Liver (tissue), 9 donors: Measurements from ENCODE around the gene TAS1R2. TPM values are rescaled to one million over a fixed set of nuclear protein-coding genes. Genes with fewer than 3 reads are reported as not detected.

Experiments used
- DNase-seq: peaks from one replicate; pipeline ENCODE4 v3.0.0-alpha.2; 2017; ENCODE audit warnings: low spot score
- H3K27ac ChIP-seq, 2 donors: one replicate each; pipeline ENCODE4 v1.7.0; 2013; ENCODE audit warnings: inconsistent platforms in 2 of 2, low read length in 2 of 2, control low read depth in 1 of 2, low read depth in 1 of 2, mild to moderate bottlenecking in 1 of 2
- H3K27me3 ChIP-seq, 4 donors: one replicate each; pipeline versions ENCODE4 v1.6.1 to v1.7.0; 2013; ENCODE audit warnings: low read length in 3 of 4, inconsistent platforms in 1 of 4, mild to moderate bottlenecking in 1 of 4, moderate library complexity in 1 of 4; ENCODE audit not compliant: control insufficient read depth in 4 of 4, insufficient read depth in 4 of 4
- H3K36me3 ChIP-seq, 4 donors: one replicate each; pipeline versions ENCODE4 v1.6.1 to v1.7.0; 2013; ENCODE audit warnings: low read length in 3 of 4, mild to moderate bottlenecking in 3 of 4, low read depth in 1 of 4, moderate library complexity in 1 of 4; ENCODE audit not compliant: control insufficient read depth in 4 of 4, insufficient read depth in 3 of 4
- H3K4me1 ChIP-seq, 4 donors: one replicate each; pipeline versions ENCODE4 v1.6.1 to v1.7.0; 2013; ENCODE audit warnings: low read length in 3 of 4, mild to moderate bottlenecking in 3 of 4, moderate library complexity in 1 of 4; ENCODE audit not compliant: control insufficient read depth in 4 of 4, insufficient read depth in 4 of 4
- H3K4me3 ChIP-seq, 3 donors: one replicate each; pipeline versions ENCODE4 v1.6.1 to v1.7.0; 2013; ENCODE audit warnings: low read length in 3 of 3, control low read depth in 1 of 3, low read depth in 1 of 3, mild to moderate bottlenecking in 1 of 3
- H3K9ac ChIP-seq, 2 donors: one replicate each; pipeline ENCODE4 v1.7.0; 2013; ENCODE audit warnings: low read length in 2 of 2, mild to moderate bottlenecking in 2 of 2, moderate library complexity in 2 of 2, control low read depth in 1 of 2, low read depth in 1 of 2
- H3K9me3 ChIP-seq, 4 donors: one replicate each; pipeline versions ENCODE4 v1.6.1 to v1.7.0; 2013; ENCODE audit warnings: low read length in 3 of 4; ENCODE audit not compliant: control insufficient read depth in 4 of 4
- ATF3 ChIP-seq: IDR thresholded peaks from 2 replicates; pipeline ENCODE4 v1.6.1; 2016; ENCODE audit warnings: antibody characterized with exemption
- CTCF ChIP-seq: fragments of 150-350 bp; IDR thresholded peaks from 2 replicates; pipeline ENCODE4 v1.5.1; 2017; ENCODE audit warnings: improper control_type of control experiment, low read depth, low read length; ENCODE audit not compliant: missing input control
- EGR1 ChIP-seq, 2 donors: IDR thresholded peaks; 2 replicates each; pipeline ENCODE4 v1.6.1; 2016 to 2018; ENCODE audit warnings: antibody characterized with exemption in 2 of 2, low read depth in 2 of 2
- FOXA1 ChIP-seq: IDR thresholded peaks from 2 replicates; pipeline ENCODE4 v1.6.1; 2016; ENCODE audit warnings: antibody characterized with exemption
- GABPA ChIP-seq, 2 donors: IDR thresholded peaks in 1 of 2; conservative IDR thresholded peaks in 1 of 2; 2 replicates each; pipeline ENCODE4 v1.6.1; 2016; ENCODE audit warnings: antibody characterized with exemption in 2 of 2, mild to moderate bottlenecking in 1 of 2, moderate library complexity in 1 of 2
- HNF4A ChIP-seq, 2 donors: conservative IDR thresholded peaks; 2 replicates each; pipeline ENCODE4 v1.6.1; 2016; ENCODE audit warnings: antibody characterized with exemption in 2 of 2, mild to moderate bottlenecking in 2 of 2
- HNF4G ChIP-seq: IDR thresholded peaks from 2 replicates; pipeline ENCODE4 v1.6.1; 2016; ENCODE audit warnings: antibody characterized with exemption
- JUND ChIP-seq, 2 donors: IDR thresholded peaks; 2 replicates each; pipeline ENCODE4 v1.6.1; 2016; ENCODE audit warnings: antibody characterized with exemption in 2 of 2
- NR2F2 ChIP-seq: IDR thresholded peaks from 2 replicates; pipeline ENCODE4 v1.6.1; 2016; ENCODE audit warnings: antibody characterized with exemption
- RAD21 ChIP-seq, 2 donors: IDR thresholded peaks; 2 replicates each; pipeline ENCODE4 v1.6.1; 2016; ENCODE audit warnings: antibody characterized with exemption in 2 of 2, mild to moderate bottlenecking in 2 of 2
- REST ChIP-seq: IDR thresholded peaks from 2 replicates; pipeline ENCODE4 v1.6.1; 2016; ENCODE audit warnings: antibody characterized with exemption, mild to moderate bottlenecking
- RXRA ChIP-seq, 2 donors: IDR thresholded peaks; 2 replicates each; pipeline ENCODE4 v1.6.1; 2017 to 2018; ENCODE audit warnings: antibody characterized with exemption in 2 of 2, mild to moderate bottlenecking in 1 of 2
- SP1 ChIP-seq: IDR thresholded peaks from 2 replicates; pipeline ENCODE4 v1.6.1; 2018; ENCODE audit warnings: antibody characterized with exemption, mild to moderate bottlenecking
- TAF1 ChIP-seq: conservative IDR thresholded peaks from 2 replicates; pipeline ENCODE4 v1.6.1; 2016; ENCODE audit warnings: antibody characterized with exemption, mild to moderate bottlenecking
- YY1 ChIP-seq: IDR thresholded peaks from 2 replicates; pipeline ENCODE4 v1.6.1; 2016; ENCODE audit warnings: antibody characterized with exemption, mild to moderate bottlenecking
- WGBS: extraction: QIAGEN DNeasy Blood & Tissue Kit; methylation state at CpG from one replicate; pipeline ENCODE4 v1.1.7; 2013; 5-methylcytosine and 5-hydroxymethylcytosine counted together
- polyA plus RNA-seq, 2 donors: library from polyadenylated mRNA; stranded (reverse) in 1 of 2; unstranded in 1 of 2; fragments of 200-250 nt in 1 of 2; fragments of >200 nt in 1 of 2; fragmentation: Nextera tagmentation in 1 of 2; extraction: Ambion mirVana in 1 of 2; gene quantifications; one replicate each; pipeline versions ENCODE4 v1.2.1 to v1.2.3, GENCODE V29; 2013 to 2015
- total RNA-seq, 2 donors: library from RNA; depleted of rRNA; stranded (reverse); fragments of >200 nt; gene quantifications; one replicate each; pipeline ENCODE4 v1.2.3, GENCODE V29; 2014
- TF ChIP-seq, protein P1 (sequence below): IDR thresholded peaks from 2 replicates; pipeline ENCODE4 v1.6.1; 2016; ENCODE audit warnings: antibody characterized with exemption
- donor health status: healthy.
- donor health status: healthy.
- donor health status: healthy.
- donor health status: healthy.
- donor health status: healthy.

The TAS1R2 gene
- total and polyA plus RNA-seq, 4 donors = not detected

GRCh38 chr1:18796950-18797349 is 62.5 kb downstream of the TAS1R2 start:
- Histone ChIP-seq H3K27ac (no peak overlapping the region), H3K9me3 (peaks cover 0 to 6% (median 1%) of the 10 kb centered on the region in 4 donors), H3K27me3 (no peaks in the 10 kb centered on the region), H3K4me1 (no peaks in the 10 kb centered on the region), H3K4me3 (no peak overlapping the region), H3K36me3 (no peaks in the 10 kb centered on the region), H3K9ac (no peak overlapping the region)
- DNase-seq = no peak
- 66% methylated on average over 3 of the region's 3 CpGs for WGBS
- TF ChIP-seq NR2F2 = no peak

DNA sequence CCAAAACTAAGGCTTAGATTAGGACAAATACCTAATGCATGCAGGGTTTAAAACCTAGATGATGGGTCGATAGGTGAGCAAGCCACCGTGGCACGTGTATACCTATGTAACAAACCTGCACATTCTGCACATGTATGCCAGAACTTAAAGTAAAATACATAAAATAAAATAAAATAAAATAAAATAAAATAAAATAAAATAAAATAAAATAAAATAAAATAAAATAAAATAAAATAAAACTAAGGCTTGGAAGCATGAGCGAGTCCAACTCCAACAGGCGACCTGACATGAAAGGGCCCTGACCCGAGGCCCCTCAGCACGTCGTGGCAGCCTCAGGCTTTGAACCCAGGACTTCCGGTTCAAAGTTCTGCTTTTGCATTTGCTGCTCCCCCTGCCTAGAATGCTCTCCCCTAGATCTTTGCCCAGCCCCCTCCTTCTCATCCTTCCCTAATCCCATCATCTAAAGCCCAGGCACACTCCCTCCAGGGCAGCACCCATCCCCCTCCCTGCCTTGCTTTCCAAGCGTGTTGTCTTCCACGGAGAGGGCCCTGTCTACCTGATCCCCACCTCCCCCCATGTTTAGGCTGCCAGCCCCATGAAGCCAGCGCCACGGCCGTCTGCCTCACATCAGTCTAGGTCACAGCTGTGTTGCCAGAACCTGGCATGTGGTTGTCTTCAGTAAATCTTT is 64.3 kb downstream of the TAS1R2 start:
- Histone ChIP-seq H3K36me3 (no peaks in the 10 kb centered on the region), H3K4me1 (no peaks in the 10 kb centered on the region), H3K9me3 (peaks cover 0 to 6% (median 1%) of the 10 kb centered on the region in 4 donors), H3K27me3 (no peaks in the 10 kb centered on the region), H3K4me3 (no peak overlapping the region), H3K27ac (no peak overlapping the region), H3K9ac (no peak overlapping the region)
- DNase-seq = no peak
- WGBS = 73% methylated on average over 14 of the region's 14 CpGs
- no peak for TF ChIP-seq TAF1
- no peak for TF ChIP-seq CTCF
- TF ChIP-seq SP1 = no peak
- TF ChIP-seq ATF3 = no peak
- TF ChIP-seq, protein P1, sequence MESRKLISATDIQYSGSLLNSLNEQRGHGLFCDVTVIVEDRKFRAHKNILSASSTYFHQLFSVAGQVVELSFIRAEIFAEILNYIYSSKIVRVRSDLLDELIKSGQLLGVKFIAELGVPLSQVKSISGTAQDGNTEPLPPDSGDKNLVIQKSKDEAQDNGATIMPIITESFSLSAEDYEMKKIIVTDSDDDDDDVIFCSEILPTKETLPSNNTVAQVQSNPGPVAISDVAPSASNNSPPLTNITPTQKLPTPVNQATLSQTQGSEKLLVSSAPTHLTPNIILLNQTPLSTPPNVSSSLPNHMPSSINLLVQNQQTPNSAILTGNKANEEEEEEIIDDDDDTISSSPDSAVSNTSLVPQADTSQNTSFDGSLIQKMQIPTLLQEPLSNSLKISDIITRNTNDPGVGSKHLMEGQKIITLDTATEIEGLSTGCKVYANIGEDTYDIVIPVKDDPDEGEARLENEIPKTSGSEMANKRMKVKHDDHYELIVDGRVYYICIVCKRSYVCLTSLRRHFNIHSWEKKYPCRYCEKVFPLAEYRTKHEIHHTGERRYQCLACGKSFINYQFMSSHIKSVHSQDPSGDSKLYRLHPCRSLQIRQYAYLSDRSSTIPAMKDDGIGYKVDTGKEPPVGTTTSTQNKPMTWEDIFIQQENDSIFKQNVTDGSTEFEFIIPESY = no peak
- TF ChIP-seq REST = no peak
- no peak for TF ChIP-seq RXRA (IDR thresholded peaks at IDR 0.05)
- TF ChIP-seq JUND (IDR thresholded peaks at IDR 0.05) = no peak
- TF ChIP-seq RAD21 (IDR thresholded peaks at IDR 0.05) = no peak
- TF ChIP-seq FOXA1 = no peak
- no peak for TF ChIP-seq HNF4A (conservative IDR thresholded peaks at IDR 0.05)
- no peak for TF ChIP-seq YY1
- TF ChIP-seq NR2F2 = no peak
- TF ChIP-seq HNF4G = no peak
- TF ChIP-seq EGR1 (IDR thresholded peaks at IDR 0.05; ENCODE audit: low read depth in 2 of 2) = no peak
- TF ChIP-seq GABPA (IDR thresholded peaks at IDR 0.05 in 1 of 2, conservative IDR thresholded peaks at IDR 0.05 in 1 of 2) = no peak
